Measurements from ENCODE around the gene TMEM132D.

TMEM132D gene

GRCh38 chr12:129530984-129531383, 372.8 kb downstream of the TMEM132D start:
- no peak overlapping the region for H3K4me3 ChIP-seq (ENCODE audit: low read depth, low read length)
- DNase-seq (ENCODE audit: low read depth): no peak
- TF ChIP-seq MYC (IDR thresholded peaks at IDR 0.05; ENCODE audit: low read depth, low read length) (no peak), CTCF (IDR thresholded peaks at IDR 0.05; ENCODE audit: low read depth, low read length) (no peak), POLR2A (IDR thresholded peaks at IDR 0.05; ENCODE audit: extremely low read depth, insufficient read length) (no peak)
- TF ChIP-seq, protein P1, sequence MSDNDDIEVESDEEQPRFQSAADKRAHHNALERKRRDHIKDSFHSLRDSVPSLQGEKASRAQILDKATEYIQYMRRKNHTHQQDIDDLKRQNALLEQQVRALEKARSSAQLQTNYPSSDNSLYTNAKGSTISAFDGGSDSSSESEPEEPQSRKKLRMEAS (IDR thresholded peaks at IDR 0.05; ENCODE audit: low read depth, low read length): no peak

DNA sequence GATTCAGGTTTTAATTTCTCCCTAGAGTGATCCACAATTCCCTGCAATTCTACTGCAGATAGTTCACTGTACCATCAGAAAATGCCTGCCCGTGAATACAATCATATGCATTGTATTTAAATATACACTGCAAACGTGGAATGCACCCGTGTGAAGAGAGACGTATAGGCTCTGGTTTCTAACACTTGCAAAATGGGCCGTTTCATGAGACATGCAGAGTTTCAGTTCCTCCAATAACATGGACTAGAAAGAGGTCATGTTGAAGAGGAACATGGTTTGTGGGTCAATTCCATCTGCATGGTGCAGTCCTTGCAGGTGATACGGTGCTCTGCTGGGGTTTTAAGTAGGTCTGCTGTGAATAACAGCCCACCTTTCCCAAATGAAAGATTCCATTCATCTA, 373.3 kb downstream of the TMEM132D start:
- TF ChIP-seq CTCF (IDR thresholded peaks at IDR 0.05; ENCODE audit: low read depth, low read length) (no peak), MYC (IDR thresholded peaks at IDR 0.05; ENCODE audit: low read depth, low read length) (no peak), POLR2A (IDR thresholded peaks at IDR 0.05; ENCODE audit: extremely low read depth, insufficient read length) (no peak)
- TF ChIP-seq, protein P1 (IDR thresholded peaks at IDR 0.05; ENCODE audit: low read depth, low read length): no peak
- H3K4me3 ChIP-seq (ENCODE audit: low read depth, low read length): no peak overlapping the region
- no peak for DNase-seq (ENCODE audit: low read depth)

DNA sequence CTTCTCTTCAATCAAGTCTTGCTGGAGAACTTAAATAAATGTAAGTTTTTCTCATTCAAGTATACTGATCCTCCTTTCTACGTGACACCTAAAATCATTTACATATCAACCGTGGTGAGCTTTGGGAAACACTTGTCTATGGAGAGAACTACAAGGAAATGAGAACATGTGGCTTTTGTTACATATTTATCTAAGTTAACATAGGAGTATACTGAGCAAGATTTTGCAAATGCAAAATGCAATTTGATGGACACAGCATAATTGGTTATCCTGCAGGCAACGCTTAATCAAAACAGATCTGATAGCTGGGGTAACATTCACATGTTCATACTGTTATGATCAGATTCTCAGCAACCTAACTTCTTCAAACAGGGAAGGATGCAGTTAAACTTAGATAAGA, 376.3 kb downstream of the TMEM132D start:
- no peak for DNase-seq (ENCODE audit: low read depth)
- no peak overlapping the region for H3K4me3 ChIP-seq (ENCODE audit: low read depth, low read length)
- no peak for TF ChIP-seq MYC (IDR thresholded peaks at IDR 0.05; ENCODE audit: low read depth, low read length)
- no peak for TF ChIP-seq POLR2A (IDR thresholded peaks at IDR 0.05; ENCODE audit: extremely low read depth, insufficient read length)

GRCh38 chr12:129523621-129524020, 380.2 kb downstream of the TMEM132D start:
- DNase-seq (ENCODE audit: low read depth): no peak
- no peak overlapping the region for H3K4me3 ChIP-seq (ENCODE audit: low read depth, low read length)
- no peak for TF ChIP-seq CTCF (IDR thresholded peaks at IDR 0.05; ENCODE audit: low read depth, low read length)
- no peak for TF ChIP-seq MYC (IDR thresholded peaks at IDR 0.05; ENCODE audit: low read depth, low read length)
- TF ChIP-seq, protein P1 (IDR thresholded peaks at IDR 0.05; ENCODE audit: low read depth, low read length): no peak
- TF ChIP-seq POLR2A (IDR thresholded peaks at IDR 0.05; ENCODE audit: extremely low read depth, insufficient read length): no peak

GRCh38 chr12:129520739-129521138, 383.1 kb downstream of the TMEM132D start:
- no peak for DNase-seq (ENCODE audit: low read depth)
- no peak overlapping the region for H3K4me3 ChIP-seq (ENCODE audit: low read depth, low read length)
- TF ChIP-seq MYC (IDR thresholded peaks at IDR 0.05; ENCODE audit: low read depth, low read length) (no peak), CTCF (IDR thresholded peaks at IDR 0.05; ENCODE audit: low read depth, low read length) (no peak), POLR2A (IDR thresholded peaks at IDR 0.05; ENCODE audit: extremely low read depth, insufficient read length) (no peak)
- TF ChIP-seq, protein P1 (IDR thresholded peaks at IDR 0.05; ENCODE audit: low read depth, low read length): no peak

- TF ChIP-seq MYC (IDR thresholded peaks at IDR 0.05; ENCODE audit: low read depth, low read length) (no peak), POLR2A (IDR thresholded peaks at IDR 0.05; ENCODE audit: extremely low read depth, insufficient read length) (no peak), CTCF (IDR thresholded peaks at IDR 0.05; ENCODE audit: low read depth, low read length) (no peak)
- TF ChIP-seq, protein P1 (IDR thresholded peaks at IDR 0.05; ENCODE audit: low read depth, low read length): no peak
- H3K4me3 ChIP-seq (ENCODE audit: low read depth, low read length): no peak overlapping the region
- DNase-seq (ENCODE audit: low read depth): no peak
Observed at GRCh38 chr12:129503802-129504201, 400.0 kb downstream of the TMEM132D start.
